GM10266 (cell line): ENCODE measurements around the gene STRN4.

ENCODE experiments used
- DNase-seq: peaks from one replicate; pipeline ENCODE4 v3.0.0; 2012; ENCODE audit errors: extremely low spot score
- TF ChIP-seq, protein P1 (sequence below): IDR thresholded peaks from 2 replicates; pipeline ENCODE4 v1.5.1; 2012; ENCODE audit warnings: mild to moderate bottlenecking, low read depth; ENCODE audit not compliant: control insufficient read depth, insufficient read depth; ENCODE audit errors: missing control alignments

STRN4 gene

DNA sequence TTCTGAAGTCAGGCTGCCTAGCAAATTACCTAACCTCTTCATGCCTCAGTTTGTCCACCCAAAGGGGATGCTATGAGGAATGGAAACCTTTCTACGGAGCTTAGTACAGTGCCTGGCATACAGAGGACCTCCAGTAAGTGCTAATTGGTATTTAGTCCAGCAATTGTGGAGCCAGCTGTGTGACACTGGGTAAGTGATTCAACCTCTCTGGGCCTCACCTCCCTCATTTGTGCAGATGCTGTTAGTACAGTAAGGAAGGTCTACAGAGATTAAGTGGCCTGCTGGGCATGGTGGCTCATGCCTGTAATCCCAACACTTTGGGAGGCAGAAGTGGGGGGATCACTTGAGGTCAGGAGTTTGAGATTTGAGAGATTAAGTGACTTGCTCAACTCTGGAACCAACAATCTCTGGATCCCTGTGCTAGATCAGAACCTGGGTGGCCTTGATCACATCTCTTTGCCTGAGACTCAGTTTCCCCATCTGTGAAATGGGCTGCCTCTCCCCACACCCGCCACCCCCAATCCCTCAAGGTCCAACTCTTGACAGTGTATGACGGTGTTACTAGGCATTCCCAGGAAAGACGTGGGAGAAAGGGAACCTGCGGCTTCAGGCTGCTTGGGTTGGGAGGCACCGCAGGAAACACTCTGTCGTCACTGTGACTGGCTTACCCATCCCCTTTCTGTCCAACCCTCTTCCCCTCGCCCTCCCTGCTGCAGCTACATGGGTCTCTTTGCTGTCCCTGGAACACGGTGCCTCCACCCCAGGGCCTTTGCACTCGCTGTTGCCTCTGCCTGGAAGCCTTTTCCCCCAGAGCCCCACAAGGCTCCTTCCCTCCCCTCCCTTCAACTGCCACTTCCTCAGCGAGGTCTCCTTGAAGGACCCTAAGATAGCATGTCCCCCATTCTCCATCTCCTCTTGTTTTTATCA is 47.6 kb downstream of the STRN4 start:
- no peak for DNase-seq
- TF ChIP-seq, protein P1, sequence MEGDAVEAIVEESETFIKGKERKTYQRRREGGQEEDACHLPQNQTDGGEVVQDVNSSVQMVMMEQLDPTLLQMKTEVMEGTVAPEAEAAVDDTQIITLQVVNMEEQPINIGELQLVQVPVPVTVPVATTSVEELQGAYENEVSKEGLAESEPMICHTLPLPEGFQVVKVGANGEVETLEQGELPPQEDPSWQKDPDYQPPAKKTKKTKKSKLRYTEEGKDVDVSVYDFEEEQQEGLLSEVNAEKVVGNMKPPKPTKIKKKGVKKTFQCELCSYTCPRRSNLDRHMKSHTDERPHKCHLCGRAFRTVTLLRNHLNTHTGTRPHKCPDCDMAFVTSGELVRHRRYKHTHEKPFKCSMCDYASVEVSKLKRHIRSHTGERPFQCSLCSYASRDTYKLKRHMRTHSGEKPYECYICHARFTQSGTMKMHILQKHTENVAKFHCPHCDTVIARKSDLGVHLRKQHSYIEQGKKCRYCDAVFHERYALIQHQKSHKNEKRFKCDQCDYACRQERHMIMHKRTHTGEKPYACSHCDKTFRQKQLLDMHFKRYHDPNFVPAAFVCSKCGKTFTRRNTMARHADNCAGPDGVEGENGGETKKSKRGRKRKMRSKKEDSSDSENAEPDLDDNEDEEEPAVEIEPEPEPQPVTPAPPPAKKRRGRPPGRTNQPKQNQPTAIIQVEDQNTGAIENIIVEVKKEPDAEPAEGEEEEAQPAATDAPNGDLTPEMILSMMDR: peak; percentile 1

- no peak for DNase-seq
- TF ChIP-seq, protein P1: no peak
Measured at GRCh38 chr19:46697204-46697960, 48.9 kb downstream of the STRN4 start.

- TF ChIP-seq, protein P1: no peak
- no peak for DNase-seq
Measured at GRCh38 chr19:46696866-46697203, 49.4 kb downstream of the STRN4 start.

- TF ChIP-seq, protein P1: no peak
- no peak for DNase-seq
Measured at GRCh38 chr19:46696052-46696451, 50.2 kb downstream of the STRN4 start.

GRCh38 chr19:46693760-46694159 is 52.5 kb downstream of the STRN4 start:
- TF ChIP-seq, protein P1: no peak
- no peak for DNase-seq

GRCh38 chr19:46692918-46693722 is 53.1 kb downstream of the STRN4 start:
- TF ChIP-seq, protein P1: no peak
- DNase-seq: no peak
